Liver (tissue), 9 donors: ENCODE data around the gene TSPAN5. TPM values are rescaled to one million over a fixed set of nuclear protein-coding genes. Genes with fewer than 3 reads are reported as not detected.

Experiments used
- DNase-seq: peaks from one replicate; pipeline ENCODE4 v3.0.0-alpha.2; 2017; ENCODE audit warnings: low spot score
- H3K27ac ChIP-seq, 2 donors: one replicate each; pipeline ENCODE4 v1.7.0; 2013; ENCODE audit warnings: inconsistent platforms in 2 of 2, low read length in 2 of 2, control low read depth in 1 of 2, low read depth in 1 of 2, mild to moderate bottlenecking in 1 of 2
- H3K27me3 ChIP-seq, 4 donors: one replicate each; pipeline versions ENCODE4 v1.6.1 to v1.7.0; 2013; ENCODE audit warnings: low read length in 3 of 4, inconsistent platforms in 1 of 4, mild to moderate bottlenecking in 1 of 4, moderate library complexity in 1 of 4; ENCODE audit not compliant: control insufficient read depth in 4 of 4, insufficient read depth in 4 of 4
- H3K36me3 ChIP-seq, 4 donors: one replicate each; pipeline versions ENCODE4 v1.6.1 to v1.7.0; 2013; ENCODE audit warnings: low read length in 3 of 4, mild to moderate bottlenecking in 3 of 4, low read depth in 1 of 4, moderate library complexity in 1 of 4; ENCODE audit not compliant: control insufficient read depth in 4 of 4, insufficient read depth in 3 of 4
- H3K4me1 ChIP-seq, 4 donors: one replicate each; pipeline versions ENCODE4 v1.6.1 to v1.7.0; 2013; ENCODE audit warnings: low read length in 3 of 4, mild to moderate bottlenecking in 3 of 4, moderate library complexity in 1 of 4; ENCODE audit not compliant: control insufficient read depth in 4 of 4, insufficient read depth in 4 of 4
- H3K4me3 ChIP-seq, 3 donors: one replicate each; pipeline versions ENCODE4 v1.6.1 to v1.7.0; 2013; ENCODE audit warnings: low read length in 3 of 3, control low read depth in 1 of 3, low read depth in 1 of 3, mild to moderate bottlenecking in 1 of 3
- H3K9ac ChIP-seq, 2 donors: one replicate each; pipeline ENCODE4 v1.7.0; 2013; ENCODE audit warnings: low read length in 2 of 2, mild to moderate bottlenecking in 2 of 2, moderate library complexity in 2 of 2, control low read depth in 1 of 2, low read depth in 1 of 2
- H3K9me3 ChIP-seq, 4 donors: one replicate each; pipeline versions ENCODE4 v1.6.1 to v1.7.0; 2013; ENCODE audit warnings: low read length in 3 of 4; ENCODE audit not compliant: control insufficient read depth in 4 of 4
- ATF3 ChIP-seq: IDR thresholded peaks from 2 replicates; pipeline ENCODE4 v1.6.1; 2016; ENCODE audit warnings: antibody characterized with exemption
- CTCF ChIP-seq: fragments of 150-350 bp; IDR thresholded peaks from 2 replicates; pipeline ENCODE4 v1.5.1; 2017; ENCODE audit warnings: improper control_type of control experiment, low read depth, low read length; ENCODE audit not compliant: missing input control
- EGR1 ChIP-seq, 2 donors: IDR thresholded peaks; 2 replicates each; pipeline ENCODE4 v1.6.1; 2016 to 2018; ENCODE audit warnings: antibody characterized with exemption in 2 of 2, low read depth in 2 of 2
- FOXA1 ChIP-seq: IDR thresholded peaks from 2 replicates; pipeline ENCODE4 v1.6.1; 2016; ENCODE audit warnings: antibody characterized with exemption
- FOXA2 ChIP-seq: IDR thresholded peaks from 2 replicates; pipeline ENCODE4 v1.6.1; 2016; ENCODE audit warnings: antibody characterized with exemption
- GABPA ChIP-seq, 2 donors: IDR thresholded peaks in 1 of 2; conservative IDR thresholded peaks in 1 of 2; 2 replicates each; pipeline ENCODE4 v1.6.1; 2016; ENCODE audit warnings: antibody characterized with exemption in 2 of 2, mild to moderate bottlenecking in 1 of 2, moderate library complexity in 1 of 2
- HNF4A ChIP-seq, 2 donors: conservative IDR thresholded peaks; 2 replicates each; pipeline ENCODE4 v1.6.1; 2016; ENCODE audit warnings: antibody characterized with exemption in 2 of 2, mild to moderate bottlenecking in 2 of 2
- HNF4G ChIP-seq: IDR thresholded peaks from 2 replicates; pipeline ENCODE4 v1.6.1; 2016; ENCODE audit warnings: antibody characterized with exemption
- JUND ChIP-seq, 2 donors: IDR thresholded peaks; 2 replicates each; pipeline ENCODE4 v1.6.1; 2016; ENCODE audit warnings: antibody characterized with exemption in 2 of 2
- MAX ChIP-seq: IDR thresholded peaks from 2 replicates; pipeline ENCODE4 v1.6.1; 2016; ENCODE audit warnings: antibody characterized with exemption
- NR2F2 ChIP-seq: IDR thresholded peaks from 2 replicates; pipeline ENCODE4 v1.6.1; 2016; ENCODE audit warnings: antibody characterized with exemption
- RAD21 ChIP-seq, 2 donors: IDR thresholded peaks; 2 replicates each; pipeline ENCODE4 v1.6.1; 2016; ENCODE audit warnings: antibody characterized with exemption in 2 of 2, mild to moderate bottlenecking in 2 of 2
- REST ChIP-seq: IDR thresholded peaks from 2 replicates; pipeline ENCODE4 v1.6.1; 2016; ENCODE audit warnings: antibody characterized with exemption, mild to moderate bottlenecking
- RXRA ChIP-seq, 2 donors: IDR thresholded peaks; 2 replicates each; pipeline ENCODE4 v1.6.1; 2017 to 2018; ENCODE audit warnings: antibody characterized with exemption in 2 of 2, mild to moderate bottlenecking in 1 of 2
- SP1 ChIP-seq: IDR thresholded peaks from 2 replicates; pipeline ENCODE4 v1.6.1; 2018; ENCODE audit warnings: antibody characterized with exemption, mild to moderate bottlenecking
- TAF1 ChIP-seq: conservative IDR thresholded peaks from 2 replicates; pipeline ENCODE4 v1.6.1; 2016; ENCODE audit warnings: antibody characterized with exemption, mild to moderate bottlenecking
- YY1 ChIP-seq: IDR thresholded peaks from 2 replicates; pipeline ENCODE4 v1.6.1; 2016; ENCODE audit warnings: antibody characterized with exemption, mild to moderate bottlenecking
- WGBS: extraction: QIAGEN DNeasy Blood & Tissue Kit; methylation state at CpG from one replicate; pipeline ENCODE4 v1.1.7; 2013; 5-methylcytosine and 5-hydroxymethylcytosine counted together
- polyA plus RNA-seq, 2 donors: library from polyadenylated mRNA; stranded (reverse) in 1 of 2; unstranded in 1 of 2; fragments of 200-250 nt in 1 of 2; fragments of >200 nt in 1 of 2; fragmentation: Nextera tagmentation in 1 of 2; extraction: Ambion mirVana in 1 of 2; gene quantifications; one replicate each; pipeline versions ENCODE4 v1.2.1 to v1.2.3, GENCODE V29; 2013 to 2015
- total RNA-seq, 2 donors: library from RNA; depleted of rRNA; stranded (reverse); fragments of >200 nt; gene quantifications; one replicate each; pipeline ENCODE4 v1.2.3, GENCODE V29; 2014
- TF ChIP-seq, protein P1 (sequence below): IDR thresholded peaks from 2 replicates; pipeline ENCODE4 v1.6.1; 2016; ENCODE audit warnings: antibody characterized with exemption
- donor health status: healthy.
- donor health status: healthy.
- donor health status: healthy.
- donor health status: healthy.
- donor health status: healthy.

TSPAN5 gene
- total and polyA plus RNA-seq, 4 donors, result 0.36 to 54.0 (median 0.63) TPM

GRCh38 chr4:98583265-98583664 lies 75.1 kb downstream of the TSPAN5 start:
- no peak for TF ChIP-seq SP1
- no peak for TF ChIP-seq FOXA1
- no peak for TF ChIP-seq HNF4G
- no peak for TF ChIP-seq RXRA (IDR thresholded peaks at IDR 0.05)
- TF ChIP-seq JUND (IDR thresholded peaks at IDR 0.05), result no peak
- TF ChIP-seq GABPA (IDR thresholded peaks at IDR 0.05 in 1 of 2, conservative IDR thresholded peaks at IDR 0.05 in 1 of 2), result no peak
- TF ChIP-seq REST, result no peak
- no peak for TF ChIP-seq CTCF
- TF ChIP-seq RAD21 (IDR thresholded peaks at IDR 0.05), result no peak
- TF ChIP-seq, protein P1, sequence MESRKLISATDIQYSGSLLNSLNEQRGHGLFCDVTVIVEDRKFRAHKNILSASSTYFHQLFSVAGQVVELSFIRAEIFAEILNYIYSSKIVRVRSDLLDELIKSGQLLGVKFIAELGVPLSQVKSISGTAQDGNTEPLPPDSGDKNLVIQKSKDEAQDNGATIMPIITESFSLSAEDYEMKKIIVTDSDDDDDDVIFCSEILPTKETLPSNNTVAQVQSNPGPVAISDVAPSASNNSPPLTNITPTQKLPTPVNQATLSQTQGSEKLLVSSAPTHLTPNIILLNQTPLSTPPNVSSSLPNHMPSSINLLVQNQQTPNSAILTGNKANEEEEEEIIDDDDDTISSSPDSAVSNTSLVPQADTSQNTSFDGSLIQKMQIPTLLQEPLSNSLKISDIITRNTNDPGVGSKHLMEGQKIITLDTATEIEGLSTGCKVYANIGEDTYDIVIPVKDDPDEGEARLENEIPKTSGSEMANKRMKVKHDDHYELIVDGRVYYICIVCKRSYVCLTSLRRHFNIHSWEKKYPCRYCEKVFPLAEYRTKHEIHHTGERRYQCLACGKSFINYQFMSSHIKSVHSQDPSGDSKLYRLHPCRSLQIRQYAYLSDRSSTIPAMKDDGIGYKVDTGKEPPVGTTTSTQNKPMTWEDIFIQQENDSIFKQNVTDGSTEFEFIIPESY, result no peak
- no peak for TF ChIP-seq EGR1 (IDR thresholded peaks at IDR 0.05; ENCODE audit: low read depth in 2 of 2)
- no peak for TF ChIP-seq TAF1
- peaks cover 0 to 8% (median 6%) of the 10 kb centered on the region in 4 donors for H3K4me1 ChIP-seq
- no peak overlapping the region for H3K9ac ChIP-seq
- no peak for DNase-seq
- no peaks in the 10 kb centered on the region for H3K36me3 ChIP-seq
- H3K27me3 ChIP-seq, result no peaks in the 10 kb centered on the region
- H3K9me3 ChIP-seq, result no peaks in the 10 kb centered on the region
- H3K27ac ChIP-seq, result no peak overlapping the region
- H3K4me3 ChIP-seq, result no peak overlapping the region
- WGBS, result 74% methylated on average over 4 of the region's 4 CpGs

- Histone ChIP-seq H3K36me3 (no peaks in the 10 kb centered on the region), H3K9ac (no peak overlapping the region), H3K27me3 (no peaks in the 10 kb centered on the region), H3K9me3 (no peaks in the 10 kb centered on the region), H3K4me3 (no peak overlapping the region), H3K27ac (no peak overlapping the region), H3K4me1 (peaks cover 0 to 10% (median 6%) of the 10 kb centered on the region in 4 donors)
- WGBS, result 84% methylated on average over 3 of the region's 3 CpGs
- DNase-seq, result no peak
- TF ChIP-seq, protein P1, result no peak
- no peak for TF ChIP-seq RXRA (IDR thresholded peaks at IDR 0.05)
- TF ChIP-seq FOXA2, result no peak
- TF ChIP-seq SP1, result no peak
- no peak for TF ChIP-seq YY1
- no peak for TF ChIP-seq CTCF
- no peak for TF ChIP-seq EGR1 (IDR thresholded peaks at IDR 0.05; ENCODE audit: low read depth in 2 of 2)
- TF ChIP-seq RAD21 (IDR thresholded peaks at IDR 0.05), result no peak
- TF ChIP-seq MAX, result no peak
- no peak for TF ChIP-seq ATF3
- no peak for TF ChIP-seq HNF4A (conservative IDR thresholded peaks at IDR 0.05)
- TF ChIP-seq GABPA (IDR thresholded peaks at IDR 0.05 in 1 of 2, conservative IDR thresholded peaks at IDR 0.05 in 1 of 2), result no peak
- TF ChIP-seq JUND (IDR thresholded peaks at IDR 0.05), result no peak
- TF ChIP-seq NR2F2, result no peak
- no peak for TF ChIP-seq FOXA1
- TF ChIP-seq HNF4G, result no peak
These were observed 77.3 kb downstream of the TSPAN5 start for GRCh38 chr4:98581126-98581525.
